T-cell (primary cell): ENCODE data around the gene RAX2. TPM values are rescaled to one million over a fixed set of nuclear protein-coding genes. Genes with fewer than 3 reads are reported as not detected.

Experiments used
- ATAC-seq, 4 experiments: fragments of 200-7000 bp in 3 of 4; fragments of 150-1000 bp in 1 of 4; cut with Tn5 transposase; replicated peaks in 1 of 4; 1 replicate in 3 of 4; 2 replicates in 1 of 4; pipeline ENCODE4 v1.10.0; 2021; ENCODE audit warnings: moderate library complexity in 3 of 4, mild to moderate bottlenecking in 2 of 4, moderate number of reproducible peaks in 1 of 4
- CTCF ChIA-PET, 2 donors: fragments of 300-600 bp; sonication (Branson Sonifier 250); formaldehyde crosslinking; loops; one replicate each; lab custom pipeline; 2022; ENCODE audit warnings: antibody characterized with exemption in 2 of 2; lab: Charles Lee
- POLR2A ChIA-PET, 2 donors: fragments of 300-600 bp; sonication (Branson Sonifier 250); formaldehyde crosslinking; loops; one replicate each; lab custom pipeline; 2022; ENCODE audit warnings: antibody characterized with exemption in 2 of 2; lab: Charles Lee
- DNase-seq, 35 experiments: peaks; one replicate each; pipeline versions ENCODE4 v3.0.0 to v3.0.0-alpha.2; 2013 to 2023
- H3K27ac ChIP-seq: one replicate; pipeline ENCODE4 v1.5.1; 2013; ENCODE audit warnings: low read length
- H3K27me3 ChIP-seq, 2 experiments: replicated peaks in 1 of 2; 1 replicate in 1 of 2; 2 replicates in 1 of 2; pipeline versions ENCODE4 v1.6.1 to v1.7.0; 2013; ENCODE audit warnings: low read length in 1 of 2, mixed read lengths in 1 of 2; ENCODE audit not compliant: control insufficient read depth in 2 of 2, insufficient read depth in 2 of 2; ENCODE audit errors: extremely low read depth in 1 of 2
- H3K36me3 ChIP-seq, 2 donors: 1 replicate in 1 of 2; 2 replicates in 1 of 2; pipeline versions ENCODE4 v1.6.1 to v1.7.0; 2013; ENCODE audit warnings: low read length in 1 of 2; ENCODE audit not compliant: control insufficient read depth in 2 of 2, insufficient read depth in 1 of 2; ENCODE audit errors: extremely low read depth in 1 of 2
- H3K4me1 ChIP-seq, 2 experiments: 1 replicate in 1 of 2; 2 replicates in 1 of 2; pipeline versions ENCODE4 v1.6.1 to v1.7.0; 2013; ENCODE audit warnings: low read length in 2 of 2, mixed read lengths in 1 of 2; ENCODE audit not compliant: insufficient read depth in 2 of 2, control insufficient read depth in 1 of 2; ENCODE audit errors: extremely low read depth in 1 of 2
- H3K4me3 ChIP-seq, 2 donors: 1 replicate in 1 of 2; 2 replicates in 1 of 2; pipeline versions ENCODE4 v1.5.1 to v1.7.0; 2013; ENCODE audit warnings: mild to moderate bottlenecking in 2 of 2, low read length in 1 of 2, moderate library complexity in 1 of 2; ENCODE audit not compliant: control insufficient read depth in 1 of 2; ENCODE audit errors: extremely low read depth in 1 of 2
- H3K9me3 ChIP-seq: 2 replicates; pipeline ENCODE4 v1.7.0; 2013
- H3K27ac Mint-ChIP-seq, 2 donors: one replicate each; pipeline ENCODE4 v1.8.0; 2020 to 2021; ENCODE audit warnings: mild to moderate bottlenecking in 2 of 2, mixed read lengths in 2 of 2
- H3K27me3 Mint-ChIP-seq, 2 donors: one replicate each; pipeline ENCODE4 v1.8.0; 2021 to 2022; ENCODE audit warnings: mixed read lengths in 2 of 2
- H3K36me3 Mint-ChIP-seq: one replicate; pipeline ENCODE4 v1.8.0; 2021; ENCODE audit warnings: mixed read lengths
- H3K4me1 Mint-ChIP-seq, 3 donors: one replicate each; pipeline ENCODE4 v1.8.0; 2020 to 2022; ENCODE audit warnings: mixed read lengths in 3 of 3, mild to moderate bottlenecking in 1 of 3
- H3K4me3 Mint-ChIP-seq, 3 donors: one replicate each; pipeline ENCODE4 v1.8.0; 2020 to 2022; ENCODE audit warnings: mild to moderate bottlenecking in 3 of 3, mixed read lengths in 3 of 3, moderate library complexity in 3 of 3
- H3K9me3 Mint-ChIP-seq, 3 donors: one replicate each; pipeline ENCODE4 v1.8.0; 2020 to 2022; ENCODE audit warnings: mixed read lengths in 3 of 3
- WGBS: methylation state at CpG from one replicate; pipeline ENCODE4 v1.1.5; 2013; ENCODE audit warnings: missing lambda C conversion rate; ENCODE audit not compliant: insufficient coverage; 5-methylcytosine and 5-hydroxymethylcytosine counted together
- total RNA-seq, 35 experiments: library from RNA in 6 of 35; stranded (reverse) in 6 of 35; fragments of 120-200 nt in 1 of 35; gene quantifications; one replicate each; pipeline versions ENCODE4 v1.2.1 to v1.2.4 and lab custom pipeline; 2013 to 2026

RAX2 gene
- total RNA-seq, 5 donors from 2014 or later (not counting 1 experiment from before 2014, with no cell fraction given) = not detected

- Mint-ChIP-seq H3K4me1 (peaks cover 15 to 25% (median 16%) of the 10 kb centered on the region in 3 donors), H3K36me3 (peaks cover 31% of the 10 kb centered on the region), H3K4me3 (no peak overlapping the region), H3K27ac (no peak overlapping the region), H3K9me3 (no peaks in the 10 kb centered on the region), H3K27me3 (no peaks in the 10 kb centered on the region)
- no peak for ATAC-seq
- Histone ChIP-seq H3K36me3 (peaks cover 0 to 1% of the 10 kb centered on the region in 2 donors), H3K4me1 (peaks cover 2 to 19% of the 10 kb centered on the region in 2 experiments), H3K4me3 (no peak overlapping the region), H3K27me3 (peaks cover 0 to 3% of the 10 kb centered on the region in 2 experiments), H3K27ac (no peak overlapping the region), H3K9me3 (no peaks in the 10 kb centered on the region)
- DNase-seq = no peak
- 98% methylated on average over 20 of the region's 24 CpGs for WGBS
- POLR2A ChIA-PET = no interaction called here
- CTCF ChIA-PET = no interaction called here
Measured at GRCh38 chr19:3740431-3740830, 31.6 kb downstream of the RAX2 start.

DNA sequence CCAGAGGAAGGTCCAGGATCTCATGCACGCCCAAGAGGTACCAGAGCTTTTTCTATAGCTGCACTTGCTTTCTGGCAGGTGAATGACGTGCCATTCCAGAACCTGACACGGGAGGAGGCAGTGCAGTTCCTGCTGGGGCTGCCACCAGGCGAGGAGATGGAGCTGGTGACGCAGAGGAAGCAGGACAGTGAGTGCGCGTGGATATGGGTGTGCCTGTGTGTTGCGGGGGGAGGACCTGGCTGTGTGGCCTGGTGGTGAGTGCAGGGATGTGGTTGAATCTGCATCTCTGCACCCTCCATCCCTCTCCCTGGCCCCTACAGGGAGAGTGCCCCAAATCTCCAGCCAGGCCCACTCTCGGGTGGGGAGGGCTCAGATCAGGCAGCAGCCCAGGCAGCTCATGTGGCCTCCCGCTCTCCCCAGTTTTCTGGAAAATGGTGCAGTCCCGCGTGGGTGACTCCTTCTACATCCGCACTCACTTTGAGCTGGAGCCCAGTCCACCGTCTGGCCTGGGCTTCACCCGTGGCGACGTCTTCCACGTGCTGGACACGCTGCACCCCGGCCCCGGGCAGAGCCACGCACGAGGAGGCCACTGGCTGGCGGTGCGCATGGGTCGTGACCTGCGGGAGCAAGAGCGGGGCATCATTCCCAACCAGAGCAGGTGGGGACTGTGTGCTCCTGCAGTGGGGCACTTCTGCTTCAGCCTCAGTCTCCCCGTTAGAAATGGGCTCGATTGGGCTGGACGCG, 33.4 kb downstream of the RAX2 start:
- H3K36me3 Mint-ChIP-seq = peaks cover 28% of the 10 kb centered on the region
- H3K4me3 ChIP-seq = no peak overlapping the region
- WGBS = 95% methylated on average over 27 of the region's 32 CpGs
- peaks cover 0 to 2% of the 10 kb centered on the region in 2 donors for H3K36me3 ChIP-seq
- ChIA-PET CTCF (interaction anchor here in 1 of 2 donors (1.0 kb wide), 1 partner anchor 24 kb away, joined by 3 read pairs; the partner anchor contains the start of gene MRPL54), POLR2A (no interaction called here)
- H3K27ac ChIP-seq = peak overlapping the region; percentile 61
- H3K9me3 ChIP-seq = no peaks in the 10 kb centered on the region
- H3K4me1 ChIP-seq = peaks cover 2 to 19% of the 10 kb centered on the region in 2 experiments
- H3K9me3 Mint-ChIP-seq = no peaks in the 10 kb centered on the region
- no peak for ATAC-seq
- H3K27ac Mint-ChIP-seq = peak overlapping the region; percentile 82 to 94
- H3K27me3 Mint-ChIP-seq = no peaks in the 10 kb centered on the region
- H3K4me1 Mint-ChIP-seq = peaks cover 15 to 25% (median 16%) of the 10 kb centered on the region in 3 donors
- H3K4me3 Mint-ChIP-seq = peak overlapping the region in 1 of 3 donors; percentile 49
- DNase-seq = no peak
- H3K27me3 ChIP-seq = peaks cover 0 to 11% of the 10 kb centered on the region in 2 experiments

- Mint-ChIP-seq H3K27me3 (no peaks in the 10 kb centered on the region), H3K4me1 (peaks cover 15 to 25% (median 16%) of the 10 kb centered on the region in 3 donors), H3K36me3 (peaks cover 31% of the 10 kb centered on the region), H3K27ac (peak overlapping the region; percentile 61 to 85), H3K4me3 (peak overlapping the region in 1 of 3 donors; percentile 49), H3K9me3 (no peaks in the 10 kb centered on the region)
- Histone ChIP-seq H3K4me1 (peaks cover 2 to 19% of the 10 kb centered on the region in 2 experiments), H3K27ac (no peak overlapping the region), H3K9me3 (no peaks in the 10 kb centered on the region), H3K27me3 (peaks cover 0 to 11% of the 10 kb centered on the region in 2 experiments), H3K4me3 (no peak overlapping the region), H3K36me3 (peaks cover 0 to 2% of the 10 kb centered on the region in 2 donors)
- ChIA-PET CTCF (no interaction called here), POLR2A (no interaction called here)
- 81% methylated on average over 8 of the region's 10 CpGs for WGBS
- DNase-seq = no peak
- no peak for ATAC-seq
Measured at GRCh38 chr19:3737487-3738205, 34.4 kb downstream of the RAX2 start.

DNA sequence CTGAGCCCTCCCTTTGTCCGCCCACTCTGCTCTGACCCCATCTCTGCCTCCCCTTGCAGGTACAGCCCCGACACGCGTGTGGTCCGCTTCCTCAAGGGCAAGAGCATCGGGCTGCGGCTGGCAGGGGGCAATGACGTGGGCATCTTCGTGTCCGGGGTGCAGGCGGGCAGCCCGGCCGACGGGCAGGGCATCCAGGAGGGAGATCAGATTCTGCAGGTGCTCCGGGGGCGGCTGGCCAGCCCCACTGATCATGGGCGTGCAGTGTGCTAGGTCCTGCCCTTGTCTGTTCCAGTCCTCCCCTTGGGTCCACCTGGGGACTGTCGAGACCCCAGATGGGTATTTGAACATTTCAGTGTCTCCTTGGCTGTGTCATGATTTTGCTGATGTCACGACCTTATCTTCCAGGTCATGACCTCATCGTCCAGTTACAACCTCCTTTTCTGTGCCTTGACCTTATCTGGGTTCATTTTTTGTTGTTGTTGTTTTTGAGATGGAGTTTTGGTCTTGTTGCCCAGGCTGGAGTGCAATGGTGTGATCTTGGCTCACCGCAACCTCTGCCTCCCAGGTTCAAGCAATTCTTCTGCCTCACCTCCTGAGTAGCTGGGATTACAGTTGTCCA, 35.8 kb downstream of the RAX2 start:
- Mint-ChIP-seq H3K4me3 (no peak overlapping the region), H3K27ac (no peak overlapping the region)
- peaks cover 0 to 11% of the 10 kb centered on the region in 2 experiments for H3K27me3 ChIP-seq

GRCh38 chr19:3734310-3734600, 37.8 kb downstream of the RAX2 start:
- H3K36me3 ChIP-seq = peaks cover 0 to 2% of the 10 kb centered on the region in 2 donors
- Mint-ChIP-seq H3K36me3 (peaks cover 37% of the 10 kb centered on the region), H3K4me1 (peaks cover 10 to 20% (median 10%) of the 10 kb centered on the region in 3 donors), H3K27ac (no peak overlapping the region), H3K9me3 (no peaks in the 10 kb centered on the region), H3K27me3 (no peaks in the 10 kb centered on the region), H3K4me3 (no peak overlapping the region)
- H3K27ac ChIP-seq = no peak overlapping the region
- H3K27me3 ChIP-seq = peaks cover 0 to 11% of the 10 kb centered on the region in 2 experiments
- H3K4me1 ChIP-seq = peaks cover 0 to 10% of the 10 kb centered on the region in 2 experiments
- H3K9me3 ChIP-seq = no peaks in the 10 kb centered on the region
- CTCF ChIA-PET = no interaction called here
- POLR2A ChIA-PET = no interaction called here
- DNase-seq = no peak
- WGBS = 100% methylated on average over 1 of the region's 14 CpGs
- no peak for ATAC-seq
- no peak overlapping the region for H3K4me3 ChIP-seq

More for the DNA sequence above, 35.8 kb downstream of the RAX2 start:
- peaks cover 0 to 2% of the 10 kb centered on the region in 2 donors for H3K36me3 ChIP-seq
- ChIA-PET POLR2A (no interaction called here), CTCF (interaction anchor here in 1 of 2 donors (0.6 kb wide), 1 partner anchor 520 kb away, joined by 4 read pairs; no protein-coding TSS in a partner anchor)
- no peaks in the 10 kb centered on the region for H3K9me3 ChIP-seq
- no peak overlapping the region for H3K27ac ChIP-seq
- peaks cover 37% of the 10 kb centered on the region for H3K36me3 Mint-ChIP-seq
- peaks cover 2 to 19% of the 10 kb centered on the region in 2 experiments for H3K4me1 ChIP-seq
- no peak for ATAC-seq
- H3K27me3 Mint-ChIP-seq = no peaks in the 10 kb centered on the region
- no peak overlapping the region for H3K4me3 ChIP-seq
- DNase-seq = no peak
- 84% methylated on average over 18 of the region's 21 CpGs for WGBS
- H3K9me3 Mint-ChIP-seq = no peaks in the 10 kb centered on the region
- peaks cover 15 to 25% (median 16%) of the 10 kb centered on the region in 3 donors for H3K4me1 Mint-ChIP-seq
